Fibroblast of mammary gland (primary cell): ENCODE results near the gene ARFGAP1.

Source experiments
- DNase-seq: peaks from one replicate; pipeline ENCODE4 v3.0.0-alpha.2; 2010; ENCODE audit warnings: low read depth
- H3K4me3 ChIP-seq: 2 replicates; pipeline ENCODE4 v1.5.1; 2011; ENCODE audit warnings: low read depth, mild to moderate bottlenecking, low read length, moderate library complexity; ENCODE audit not compliant: control insufficient read depth
- TF ChIP-seq, protein P1 (sequence below): conservative IDR thresholded peaks from 2 replicates; pipeline ENCODE4 v1.5.1; 2011; ENCODE audit warnings: low read depth, low read length, inconsistent platforms; ENCODE audit not compliant: control insufficient read depth, insufficient read depth

The ARFGAP1 gene

DNA sequence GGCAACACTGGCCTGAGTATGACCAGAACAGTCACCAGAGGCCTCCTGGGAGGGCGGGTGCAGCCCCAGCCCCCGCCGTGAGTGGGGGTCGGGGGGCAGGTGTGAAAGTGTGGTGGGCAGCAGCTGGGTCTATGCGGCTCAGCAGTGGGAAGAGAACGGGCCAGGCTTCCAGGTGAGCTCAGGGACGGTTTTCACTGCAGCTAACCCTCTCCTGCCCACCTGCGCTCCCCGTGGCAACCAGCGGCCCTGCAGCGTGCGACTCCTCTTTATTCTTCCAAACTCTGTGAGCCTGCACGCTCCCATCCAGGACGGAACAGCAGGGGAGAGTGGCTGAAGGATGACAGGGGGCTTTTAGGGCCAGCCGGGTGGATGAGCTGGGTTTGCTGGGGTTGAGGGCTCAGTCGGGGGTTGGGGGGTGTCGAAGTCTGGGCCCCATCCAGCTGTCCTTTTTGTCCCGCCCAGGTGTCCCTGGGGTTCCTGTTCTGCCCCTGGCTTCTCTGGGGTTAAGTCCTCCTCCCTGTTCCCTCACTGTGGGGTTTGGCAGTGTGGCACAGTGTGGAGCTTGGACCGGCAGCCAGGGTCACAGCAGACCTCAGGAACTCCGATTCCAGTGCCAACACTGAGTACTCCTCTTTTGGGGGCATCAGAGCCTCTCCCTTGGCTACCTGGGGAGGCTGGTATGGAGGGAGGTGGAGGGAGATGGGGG is 37.8 kb upstream of the ARFGAP1 start:
- TF ChIP-seq, protein P1, sequence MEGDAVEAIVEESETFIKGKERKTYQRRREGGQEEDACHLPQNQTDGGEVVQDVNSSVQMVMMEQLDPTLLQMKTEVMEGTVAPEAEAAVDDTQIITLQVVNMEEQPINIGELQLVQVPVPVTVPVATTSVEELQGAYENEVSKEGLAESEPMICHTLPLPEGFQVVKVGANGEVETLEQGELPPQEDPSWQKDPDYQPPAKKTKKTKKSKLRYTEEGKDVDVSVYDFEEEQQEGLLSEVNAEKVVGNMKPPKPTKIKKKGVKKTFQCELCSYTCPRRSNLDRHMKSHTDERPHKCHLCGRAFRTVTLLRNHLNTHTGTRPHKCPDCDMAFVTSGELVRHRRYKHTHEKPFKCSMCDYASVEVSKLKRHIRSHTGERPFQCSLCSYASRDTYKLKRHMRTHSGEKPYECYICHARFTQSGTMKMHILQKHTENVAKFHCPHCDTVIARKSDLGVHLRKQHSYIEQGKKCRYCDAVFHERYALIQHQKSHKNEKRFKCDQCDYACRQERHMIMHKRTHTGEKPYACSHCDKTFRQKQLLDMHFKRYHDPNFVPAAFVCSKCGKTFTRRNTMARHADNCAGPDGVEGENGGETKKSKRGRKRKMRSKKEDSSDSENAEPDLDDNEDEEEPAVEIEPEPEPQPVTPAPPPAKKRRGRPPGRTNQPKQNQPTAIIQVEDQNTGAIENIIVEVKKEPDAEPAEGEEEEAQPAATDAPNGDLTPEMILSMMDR: peak; percentile 30
- DNase-seq: no peak
- no peak overlapping the region for H3K4me3 ChIP-seq

DNA sequence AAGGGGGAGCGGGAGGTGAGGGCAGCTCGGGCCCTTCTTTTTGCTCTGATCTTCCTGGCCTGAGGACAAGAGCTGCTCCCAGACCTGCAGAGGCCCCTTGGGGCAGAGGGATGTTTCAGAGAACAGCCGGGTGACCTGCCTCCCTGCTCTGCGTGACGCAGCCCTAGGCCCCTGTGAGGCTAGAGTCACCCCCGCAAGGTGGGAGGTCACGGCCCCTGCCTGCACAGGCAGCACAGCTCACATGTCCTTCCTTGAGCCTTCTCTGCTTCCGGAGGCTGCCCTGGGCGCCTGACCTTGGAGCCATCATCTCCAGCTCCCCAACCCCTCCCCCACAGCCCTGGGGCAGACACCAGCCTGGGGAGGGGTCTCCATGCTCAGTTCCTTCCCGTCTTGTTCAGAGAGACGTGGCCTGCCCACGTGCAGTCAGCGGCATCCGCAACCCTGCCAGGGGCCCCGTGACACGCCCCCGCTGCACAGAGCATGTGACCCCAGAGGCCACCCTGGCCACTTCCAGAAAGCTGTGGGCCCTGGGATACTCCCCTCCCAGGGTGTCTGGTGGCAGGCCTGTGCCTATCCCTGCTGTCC is 37.1 kb upstream of the ARFGAP1 start, which contains the start of gene BIRC7:
TSS of gene BIRC7 (plus strand) at position 507 of the 585 bp plus-strand sequence. CDS start 192 bp downstream, outside the sequence.
- no peak within 1 kb of the TSS for H3K4me3 ChIP-seq
- DNase-seq: peak; percentile 26
- TF ChIP-seq, protein P1: no peak

DNA sequence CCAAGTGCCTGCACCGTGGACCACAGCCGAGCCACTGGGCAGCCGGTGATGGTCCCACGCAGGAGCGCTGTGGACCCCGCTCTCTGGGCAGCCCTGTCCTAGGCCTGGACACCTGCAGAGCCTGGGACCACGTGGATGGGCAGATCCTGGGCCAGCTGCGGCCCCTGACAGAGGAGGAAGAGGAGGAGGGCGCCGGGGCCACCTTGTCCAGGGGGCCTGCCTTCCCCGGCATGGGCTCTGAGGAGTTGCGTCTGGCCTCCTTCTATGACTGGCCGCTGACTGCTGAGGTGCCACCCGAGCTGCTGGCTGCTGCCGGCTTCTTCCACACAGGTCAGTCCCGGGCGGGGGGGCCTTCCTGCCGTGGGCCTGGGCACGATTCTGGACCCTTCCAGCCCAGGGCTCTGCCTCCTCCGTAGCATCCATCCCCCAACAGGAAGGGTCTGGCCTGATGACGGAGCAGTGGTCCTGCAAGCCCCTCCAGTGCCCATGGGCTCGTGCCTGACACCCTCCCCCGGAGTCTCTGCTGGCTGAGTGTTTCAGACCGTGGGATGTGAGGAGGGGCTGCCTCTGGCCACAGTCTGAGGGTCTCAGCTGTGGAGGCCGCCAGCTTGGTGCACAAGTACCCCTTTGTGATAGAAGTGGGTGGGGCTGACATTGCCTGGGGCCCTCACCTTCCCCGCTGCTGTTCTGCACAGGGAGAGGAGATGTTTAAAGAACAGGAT is 36.3 kb upstream of the ARFGAP1 start:
- TF ChIP-seq, protein P1: no peak

DNA sequence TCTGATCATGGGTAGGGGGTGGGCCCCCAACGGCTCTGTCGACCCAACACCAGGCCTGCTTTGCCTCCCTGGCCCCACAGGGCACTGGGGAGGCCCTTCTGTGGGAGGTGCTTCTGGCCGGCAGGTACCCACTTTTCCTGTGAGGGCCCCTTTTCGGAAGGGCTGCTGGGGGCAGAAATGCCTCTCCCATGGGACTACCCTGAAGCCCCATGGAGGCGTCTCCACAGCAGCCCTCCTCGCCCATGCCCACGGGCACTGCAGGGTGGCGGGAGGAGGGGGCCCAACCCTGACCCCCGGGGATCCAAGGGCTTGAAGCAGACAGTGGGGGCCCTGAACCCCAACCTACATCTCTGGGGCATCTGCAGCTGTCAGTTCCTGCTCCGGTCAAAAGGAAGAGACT is 34.6 kb upstream of the ARFGAP1 start:
- no peak overlapping the region for H3K4me3 ChIP-seq
- DNase-seq: no peak
- TF ChIP-seq, protein P1: no peak

More for the DNA sequence above, 36.3 kb upstream of the ARFGAP1 start:
- no peak overlapping the region for H3K4me3 ChIP-seq
- no peak for DNase-seq

DNA sequence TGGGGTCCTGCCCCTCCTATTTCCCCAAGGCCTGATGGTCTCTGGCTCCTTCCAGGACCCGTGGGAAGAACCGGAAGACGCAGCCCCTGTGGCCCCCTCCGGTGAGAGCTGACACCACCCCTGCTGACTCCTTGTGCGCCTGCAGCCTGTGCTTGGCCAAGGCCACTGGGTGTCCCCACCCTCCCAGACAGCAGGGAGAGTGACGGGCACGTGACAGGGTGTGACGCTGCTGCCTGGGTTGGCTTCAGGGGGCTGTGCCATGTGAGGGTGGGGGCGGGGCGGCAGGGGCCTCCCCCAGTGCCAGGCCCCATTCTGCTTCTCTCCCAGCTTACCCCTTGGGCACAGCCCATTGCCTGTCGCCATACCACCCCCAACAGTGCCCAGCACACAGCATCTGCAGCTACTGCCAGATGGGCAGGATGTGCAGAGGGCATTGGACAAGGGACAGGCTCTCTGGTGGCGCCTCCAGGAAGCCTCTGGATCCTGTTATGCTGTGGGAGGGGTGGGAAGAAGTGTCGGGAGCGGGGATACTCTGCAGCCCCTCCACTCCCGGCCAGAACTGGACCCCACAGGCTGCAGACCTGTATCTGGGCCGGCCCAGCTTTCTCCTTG is 34.0 kb upstream of the ARFGAP1 start:
- DNase-seq: no peak
- H3K4me3 ChIP-seq: no peak overlapping the region
- TF ChIP-seq, protein P1: no peak

DNA sequence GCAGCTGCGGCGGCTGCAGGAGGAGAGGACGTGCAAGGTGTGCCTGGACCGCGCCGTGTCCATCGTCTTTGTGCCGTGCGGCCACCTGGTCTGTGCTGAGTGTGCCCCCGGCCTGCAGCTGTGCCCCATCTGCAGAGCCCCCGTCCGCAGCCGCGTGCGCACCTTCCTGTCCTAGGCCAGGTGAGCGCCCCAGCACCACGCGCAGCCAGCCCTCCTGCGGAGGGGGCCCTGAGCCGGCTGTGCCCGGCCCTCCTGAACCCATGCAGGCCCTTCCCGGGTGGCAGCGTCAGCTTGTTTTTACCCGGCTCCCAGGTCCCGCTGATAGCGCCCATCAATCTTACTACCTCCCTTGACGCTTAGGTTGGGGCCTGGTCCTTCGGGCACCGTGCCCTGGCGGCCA is 33.2 kb upstream of the ARFGAP1 start:
- TF ChIP-seq, protein P1: no peak

More for the DNA sequence above, 33.2 kb upstream of the ARFGAP1 start:
- H3K4me3 ChIP-seq: no peak overlapping the region
- no peak for DNase-seq
